SIG-M5 treated with dmso at 0.1 percent for 504 hours (cell line): ENCODE results near the gene RGS6.

Experiments
- DNase-seq: peaks from one replicate; lab custom pipeline; 2025; ENCODE audit not compliant: unreplicated experiment; lab: John Stamatoyannopoulos, UW

The RGS6 gene

DNA sequence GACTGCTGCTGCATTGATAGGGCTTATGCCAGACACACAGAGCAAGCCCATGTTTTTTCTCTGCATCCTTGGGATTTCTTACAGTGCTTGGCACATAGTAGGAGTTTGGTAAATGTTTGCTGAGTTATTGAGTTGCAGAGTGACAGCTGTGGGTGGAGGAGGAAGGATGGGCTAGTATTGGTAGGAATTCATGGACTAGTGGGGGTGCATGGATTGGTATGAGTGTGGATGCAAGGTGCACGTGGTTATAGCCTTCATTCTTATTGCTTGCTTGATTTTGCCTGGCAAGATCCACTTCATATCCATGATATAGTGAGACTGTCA, 11.4 kb downstream of the RGS6 start:
- DNase-seq, result no peak

DNA sequence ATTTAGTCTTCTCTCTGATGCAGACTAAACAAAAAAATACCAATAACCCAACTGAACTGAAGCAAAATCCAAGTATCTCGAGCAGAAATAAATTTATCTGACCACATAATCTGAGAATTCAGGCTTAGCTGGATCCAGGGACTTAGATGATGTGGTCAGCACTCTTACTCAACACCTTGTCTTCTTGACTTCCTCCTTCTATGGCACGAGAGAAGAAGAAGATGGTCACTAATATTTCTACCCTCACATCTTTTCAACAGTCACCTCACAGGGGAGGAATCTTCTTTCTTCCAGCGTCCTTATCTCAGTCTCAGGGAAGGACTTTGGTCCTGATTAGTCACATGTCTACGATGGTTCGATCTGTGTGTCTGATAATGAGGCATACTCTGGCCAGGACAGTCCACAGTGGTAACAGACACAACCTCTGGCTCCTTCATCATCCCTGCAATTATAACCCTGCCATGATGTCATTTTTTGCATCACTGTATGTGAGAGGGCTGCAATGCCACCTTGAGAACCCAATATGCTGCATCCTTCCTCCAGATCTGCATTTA, 15.8 kb downstream of the RGS6 start:
- no peak for DNase-seq

DNA sequence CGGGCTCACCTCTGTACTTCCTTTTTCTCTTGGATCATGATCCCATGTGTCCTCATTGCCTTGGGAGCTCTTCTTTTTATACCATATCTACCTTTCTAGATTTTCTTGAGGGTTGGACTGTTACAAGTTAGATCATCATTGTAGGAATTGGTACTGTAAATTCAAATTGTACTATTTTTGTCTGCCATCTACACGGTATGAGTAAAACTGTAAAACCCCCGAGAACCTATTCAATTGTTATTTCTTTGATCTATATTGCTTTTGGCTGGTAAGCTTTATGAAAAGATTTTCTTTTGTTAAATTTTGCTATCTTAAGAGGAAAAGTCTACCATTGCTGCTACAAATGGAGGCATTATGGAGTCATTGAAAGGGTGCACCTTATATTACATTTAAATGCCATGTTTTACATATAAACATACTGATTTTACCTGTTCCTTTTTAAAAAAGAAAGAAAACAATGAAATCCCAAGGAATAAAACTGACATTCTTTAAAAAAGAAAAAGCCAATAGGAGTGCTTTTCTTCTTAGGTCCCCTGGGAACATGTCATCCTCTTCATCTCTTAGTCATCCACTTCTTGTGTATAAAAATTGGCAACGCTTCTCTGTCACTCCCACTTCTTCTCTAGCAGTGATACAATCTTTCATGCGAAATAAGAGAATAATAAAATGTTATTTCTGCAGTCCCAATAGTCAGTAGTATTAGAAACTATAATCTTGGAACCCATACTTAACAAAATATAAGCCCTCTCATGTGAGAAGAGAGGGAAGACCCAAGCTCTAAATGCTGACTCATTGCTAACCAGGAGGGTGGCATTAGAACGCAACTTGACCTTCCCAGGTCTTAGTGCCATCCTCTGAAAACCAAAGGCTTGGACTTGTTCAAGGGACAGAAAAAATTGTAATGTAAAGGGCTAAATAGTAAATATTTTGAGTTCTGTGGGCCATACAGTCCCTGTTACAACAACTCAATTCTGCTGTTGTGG, 20.4 kb downstream of the RGS6 start:
- no peak for DNase-seq

DNA sequence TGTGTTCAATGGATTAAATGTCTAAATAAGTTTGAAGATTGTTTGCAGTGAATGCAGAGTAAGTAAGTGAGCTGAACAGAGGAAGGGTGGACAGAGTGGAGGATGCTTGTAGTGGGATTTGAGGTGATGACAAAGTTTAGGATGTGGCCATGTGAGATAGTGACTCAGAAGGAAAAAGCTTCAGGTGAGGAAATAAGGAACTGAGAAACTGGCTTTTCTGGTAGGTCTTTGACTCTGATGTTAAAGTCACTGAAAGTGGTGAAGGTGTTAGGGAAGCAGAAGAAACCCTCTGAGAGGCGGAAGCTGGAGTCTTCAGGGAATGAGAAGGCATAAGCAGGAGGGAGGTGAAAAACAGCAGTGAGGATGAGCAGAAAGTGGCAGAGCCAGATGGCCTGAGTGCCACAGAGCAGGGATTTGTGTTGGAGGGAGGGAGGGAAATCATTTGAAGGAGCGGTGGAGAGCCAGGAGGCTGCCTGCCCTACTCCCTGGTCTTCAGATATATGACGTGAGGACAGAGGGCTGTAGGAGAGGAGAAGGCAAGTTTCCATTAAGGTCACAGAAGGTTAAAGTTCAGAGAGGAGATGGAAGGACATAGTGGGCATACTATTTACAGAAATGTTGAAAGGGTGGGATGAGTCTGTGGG, 24.8 kb downstream of the RGS6 start:
- DNase-seq, result no peak

DNA sequence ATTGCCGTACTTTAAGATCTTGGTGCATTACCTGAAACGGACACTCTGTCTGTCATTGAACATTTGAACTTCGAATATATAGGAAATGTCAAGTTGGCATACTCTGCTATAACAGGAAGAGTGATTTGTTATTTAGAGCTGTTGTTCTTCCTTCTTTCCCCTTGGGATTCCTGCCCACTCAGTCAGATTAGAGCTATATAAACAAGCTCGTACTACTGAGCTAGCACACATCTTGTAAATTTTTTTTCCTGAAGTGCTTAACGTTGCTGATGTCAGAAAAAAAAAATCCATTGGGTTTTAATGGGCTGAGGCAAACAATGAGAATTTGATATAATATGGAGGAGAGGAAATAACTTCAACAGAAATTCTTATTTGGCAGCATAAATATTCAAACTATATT, 26.8 kb downstream of the RGS6 start:
- DNase-seq, result no peak

DNA sequence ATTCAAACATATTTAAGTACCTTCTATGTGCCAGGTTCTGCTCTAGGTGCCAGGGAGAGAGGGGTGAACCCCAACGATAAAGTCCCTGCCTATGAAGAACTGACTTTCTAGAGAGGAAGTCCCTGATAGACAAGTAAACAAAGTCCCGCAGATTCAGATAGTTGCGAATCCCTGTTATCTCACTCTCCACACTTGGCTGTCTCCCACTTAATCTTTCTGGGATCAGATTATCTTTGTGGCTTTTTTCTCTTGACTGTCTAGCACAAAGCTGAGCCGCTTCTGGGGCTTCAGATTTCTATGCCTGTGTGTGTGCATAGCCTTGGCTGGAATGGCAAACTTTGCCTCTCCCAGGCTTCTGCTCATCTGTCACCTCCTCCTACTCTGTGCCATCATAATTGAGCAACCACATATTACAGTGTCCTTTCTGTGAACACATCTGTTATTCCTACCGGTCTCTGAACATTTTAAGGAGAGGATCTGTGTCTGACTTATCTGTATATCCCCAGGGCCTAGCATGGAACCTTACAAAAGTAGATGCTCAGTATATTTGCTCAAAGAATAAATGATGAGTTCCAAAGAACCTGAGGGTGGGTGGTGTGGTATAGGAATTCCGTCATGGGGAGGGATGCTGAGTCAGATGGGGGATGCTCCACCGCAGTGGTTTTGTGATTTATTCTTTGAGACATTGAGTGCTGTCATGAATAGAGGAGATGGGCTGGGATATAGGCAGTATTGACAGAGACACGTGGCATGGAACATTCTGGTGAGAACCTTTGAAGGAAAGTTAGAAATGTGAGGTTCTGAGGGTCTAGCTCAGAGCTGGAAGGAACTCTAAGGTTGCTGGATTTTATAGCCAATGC, 28.5 kb downstream of the RGS6 start:
- no peak for DNase-seq

DNA sequence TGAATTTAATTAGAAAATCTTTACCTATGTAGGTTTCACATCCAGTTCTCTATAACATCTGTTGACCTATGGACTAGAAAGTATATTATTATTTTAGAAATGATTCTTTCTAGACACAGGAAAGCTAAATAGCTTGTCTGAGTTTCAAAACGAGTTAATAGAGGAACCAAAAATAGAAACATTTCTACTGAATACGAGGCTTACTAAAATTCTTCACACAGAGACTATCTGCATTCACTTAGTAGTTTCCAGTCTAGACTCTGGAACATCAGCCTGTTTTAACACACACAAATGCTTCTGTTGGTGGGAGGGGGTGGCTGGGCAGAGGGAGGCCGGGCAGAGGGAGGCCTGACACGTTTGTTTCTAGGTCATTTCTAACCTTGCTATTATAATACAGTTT, 29.7 kb downstream of the RGS6 start:
- DNase-seq, result no peak

DNA sequence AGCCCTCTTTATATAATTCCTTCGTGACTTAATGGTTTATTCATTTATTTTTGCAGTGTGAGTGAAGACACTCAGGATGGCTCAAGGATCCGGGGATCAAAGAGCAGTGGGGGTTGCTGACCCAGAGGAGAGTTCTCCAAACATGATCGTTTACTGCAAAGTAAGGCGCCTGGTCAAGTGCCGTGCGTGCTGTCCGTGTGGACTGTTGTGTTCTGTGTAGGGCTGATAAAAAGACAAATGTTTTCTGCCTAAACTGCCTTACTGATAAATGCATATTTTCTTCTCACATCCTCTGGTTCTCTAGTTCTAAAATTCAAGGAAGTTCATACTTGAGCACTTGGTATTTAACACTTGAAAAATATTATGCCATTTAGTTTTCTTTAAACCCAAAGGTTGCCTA, 32.5 kb downstream of the RGS6 start:
- no peak for DNase-seq

DNA sequence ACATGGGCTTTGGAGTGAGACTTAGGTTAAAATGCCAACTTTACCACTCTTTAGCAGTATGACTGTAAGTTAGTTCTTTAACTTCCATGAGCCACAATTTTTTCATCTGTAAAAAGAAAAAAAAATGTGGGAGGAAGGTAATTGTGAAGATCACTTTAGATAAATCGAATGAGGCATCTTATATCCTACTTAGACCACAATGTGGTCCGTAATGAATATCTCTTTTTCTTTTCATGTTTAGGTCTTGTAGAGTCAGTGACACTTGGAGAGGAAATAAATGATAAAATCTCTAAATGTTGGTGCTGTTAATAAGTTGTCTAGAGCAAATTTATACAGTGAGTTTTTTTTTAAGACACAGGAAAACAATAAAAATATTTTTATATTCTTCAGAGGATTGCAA, 34.3 kb downstream of the RGS6 start:
- DNase-seq, result no peak

DNA sequence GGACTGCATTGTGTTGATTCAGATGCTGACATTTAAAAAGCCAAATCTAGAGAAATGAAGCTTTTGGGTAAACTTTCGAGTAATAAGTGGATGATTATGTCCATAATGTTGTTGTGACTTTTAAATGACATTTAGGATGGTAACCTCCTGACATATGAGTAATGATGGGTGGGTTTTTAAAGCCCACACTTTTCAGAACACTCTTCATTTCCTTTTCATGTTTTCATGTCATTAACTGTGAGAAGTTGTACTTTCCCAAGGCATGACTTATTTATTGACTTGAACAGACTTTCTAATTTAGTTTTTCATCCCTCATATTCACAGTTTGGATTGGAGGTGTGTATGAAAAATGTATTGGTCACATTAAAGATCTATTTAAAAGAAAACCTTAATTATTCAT, 35.5 kb downstream of the RGS6 start:
- DNase-seq, result no peak

DNA sequence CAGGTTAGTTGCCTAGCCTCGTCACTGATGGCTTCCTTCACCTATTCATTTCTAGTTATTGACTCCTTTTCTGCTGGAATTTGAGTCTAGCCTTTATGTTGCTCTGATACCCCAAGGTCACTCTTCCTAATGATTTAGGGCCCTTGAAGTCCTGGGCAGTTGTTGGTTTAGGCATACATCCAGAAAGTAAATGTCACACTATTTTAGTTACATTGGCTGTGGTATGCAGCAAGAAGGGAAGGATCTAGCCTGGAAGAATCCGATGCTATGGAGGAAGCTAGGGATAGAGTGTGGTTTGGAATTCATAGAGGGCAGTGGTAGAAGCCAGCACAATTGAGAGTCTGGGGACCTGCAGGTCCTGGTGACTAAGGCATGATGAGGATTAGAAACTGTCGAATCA, 38.0 kb downstream of the RGS6 start:
- DNase-seq, result no peak

DNA sequence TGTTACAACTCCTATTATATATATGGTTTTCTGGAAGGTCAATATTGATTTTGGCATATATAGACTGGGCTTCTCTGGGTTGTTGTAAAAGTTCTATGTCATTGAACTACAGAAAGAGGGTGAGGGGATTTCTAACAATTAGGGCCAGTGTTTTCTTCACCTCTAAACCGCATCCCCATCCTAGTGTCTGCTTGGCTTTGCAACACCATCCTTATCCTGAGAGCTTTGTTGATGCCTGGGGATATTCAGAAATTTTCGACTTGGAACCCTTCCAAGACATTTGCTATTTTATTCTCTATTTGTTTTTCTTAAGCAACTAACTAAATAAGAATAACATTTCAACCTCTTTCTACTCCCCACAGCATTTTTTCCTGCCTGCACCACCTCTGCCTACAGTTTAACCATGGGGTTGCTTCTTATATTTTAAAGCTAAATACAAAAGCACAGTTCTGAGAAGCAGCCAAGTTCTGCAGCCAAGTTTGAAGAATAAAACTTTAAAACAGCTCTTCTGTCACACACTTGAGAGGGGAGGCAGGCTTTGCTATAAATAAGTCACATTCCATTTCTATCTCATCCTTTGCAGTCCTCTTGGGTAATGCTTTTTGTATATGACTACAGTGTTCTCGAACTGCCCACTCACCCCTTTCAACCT, 53.4 kb downstream of the RGS6 start:
- DNase-seq, result no peak

DNA sequence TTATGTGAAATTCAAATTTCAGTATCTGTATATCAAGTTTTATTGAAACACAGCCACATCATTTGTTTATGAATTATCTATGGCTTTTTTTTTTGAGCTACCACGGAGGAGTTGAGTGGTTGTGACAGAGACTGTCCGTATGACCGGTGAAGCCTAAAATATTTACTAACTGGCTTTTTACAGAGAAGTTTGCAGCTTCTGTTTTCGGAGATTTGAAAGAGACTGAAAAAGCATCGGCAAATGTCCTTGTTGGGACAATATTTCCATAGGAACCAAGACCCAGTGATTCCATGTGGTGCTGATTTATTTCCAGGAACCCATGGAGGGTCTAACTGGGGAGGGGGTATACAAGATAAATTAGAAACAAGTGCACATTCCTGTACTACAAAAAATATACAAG, 56.2 kb downstream of the RGS6 start:
- DNase-seq, result no peak

DNA sequence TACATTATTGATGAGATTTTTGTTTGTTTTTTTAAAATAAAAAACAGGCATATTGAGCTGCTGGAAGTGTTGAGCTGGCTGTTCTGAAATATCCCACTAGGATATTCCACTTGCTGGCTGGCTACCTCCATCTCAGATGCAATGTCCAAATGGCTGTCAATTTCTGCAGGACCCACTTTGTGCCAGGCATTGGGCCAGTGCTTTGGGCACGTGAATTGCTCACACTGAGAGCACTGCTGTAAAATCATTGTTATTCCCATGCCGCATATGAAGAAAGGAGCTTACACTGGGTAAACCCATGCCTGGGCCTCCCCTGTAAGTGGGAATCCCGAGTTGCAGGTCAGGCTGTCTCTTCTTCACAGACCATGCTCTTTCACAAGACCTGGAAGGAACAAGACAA, 56.7 kb downstream of the RGS6 start:
- DNase-seq, result no peak

DNA sequence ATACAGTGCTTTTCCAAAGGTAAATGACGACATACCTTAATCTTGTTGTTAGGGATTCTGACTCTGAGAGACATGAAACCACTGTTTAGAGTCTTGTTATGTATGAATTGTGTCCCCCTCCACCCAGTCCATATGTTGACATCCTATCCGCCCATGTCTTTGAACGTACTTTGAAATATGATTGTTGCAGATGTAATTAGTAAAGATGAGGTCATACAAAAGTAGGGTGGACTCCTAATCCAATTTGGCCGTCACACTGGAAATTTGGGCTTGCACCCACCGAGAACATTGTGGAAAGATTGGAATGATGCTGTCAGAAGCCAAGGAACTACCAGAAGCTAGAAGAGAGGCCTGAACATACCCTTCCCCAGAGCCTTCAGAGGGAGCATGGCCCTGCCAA, 62.2 kb downstream of the RGS6 start:
- no peak for DNase-seq

DNA sequence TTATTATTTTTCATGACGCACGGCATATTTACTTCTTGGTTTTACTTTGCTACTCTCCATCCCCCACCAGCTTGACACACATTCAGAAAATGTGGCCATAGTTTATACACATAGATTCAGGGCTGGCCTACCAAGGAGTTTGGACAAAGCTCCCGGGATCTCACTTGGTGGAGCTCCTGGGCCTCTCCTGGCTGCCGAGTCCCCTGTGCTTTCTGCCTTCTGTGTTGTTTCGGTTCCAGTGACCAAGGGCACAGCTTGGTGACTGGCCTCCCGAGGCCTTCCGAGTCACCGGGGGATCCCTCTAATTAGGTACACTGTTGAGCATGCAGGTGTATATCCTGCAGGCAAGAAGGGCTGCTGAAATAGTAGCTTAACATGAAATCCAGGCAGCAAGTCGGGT, 63.5 kb downstream of the RGS6 start:
- DNase-seq, result no peak

DNA sequence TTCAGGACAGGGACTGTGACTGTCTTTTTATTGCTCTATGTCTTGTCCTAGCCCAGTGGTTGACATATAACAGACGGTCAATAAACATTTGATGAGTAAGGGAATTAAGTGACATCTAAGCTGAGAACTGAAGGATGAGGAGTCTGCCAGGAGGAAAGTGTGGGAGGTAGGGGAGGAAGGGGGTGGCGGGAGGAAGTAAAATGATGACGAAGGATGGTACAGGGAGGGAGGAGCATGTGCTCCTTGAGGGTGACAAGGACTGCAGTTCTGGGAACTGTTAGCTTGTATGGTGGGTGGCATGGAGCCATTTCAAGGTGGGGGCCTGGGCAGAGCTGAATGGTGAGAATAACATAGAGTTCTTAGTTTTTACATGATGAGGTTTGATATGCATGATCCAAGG, 64.4 kb downstream of the RGS6 start:
- DNase-seq, result no peak

DNA sequence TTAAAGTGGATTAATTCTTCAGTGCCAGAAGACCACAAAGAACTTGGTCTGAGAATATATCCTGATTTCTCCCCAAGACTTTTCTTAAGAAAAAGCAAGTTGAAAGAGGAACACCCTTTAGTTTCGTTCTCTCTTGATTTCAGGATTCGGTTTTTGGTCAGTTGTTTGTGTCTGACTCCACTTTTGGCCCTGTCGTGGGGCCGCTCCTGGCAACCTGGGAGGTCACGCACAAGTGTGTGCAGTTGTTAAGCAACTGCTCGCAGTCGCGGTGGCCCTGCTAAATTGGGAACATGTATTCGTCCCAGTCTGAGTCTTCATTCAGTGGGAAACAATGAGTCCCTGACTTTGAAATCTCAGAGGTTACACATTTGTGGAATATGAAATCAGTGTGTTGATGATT, 68.7 kb downstream of the RGS6 start:
- no peak for DNase-seq

DNA sequence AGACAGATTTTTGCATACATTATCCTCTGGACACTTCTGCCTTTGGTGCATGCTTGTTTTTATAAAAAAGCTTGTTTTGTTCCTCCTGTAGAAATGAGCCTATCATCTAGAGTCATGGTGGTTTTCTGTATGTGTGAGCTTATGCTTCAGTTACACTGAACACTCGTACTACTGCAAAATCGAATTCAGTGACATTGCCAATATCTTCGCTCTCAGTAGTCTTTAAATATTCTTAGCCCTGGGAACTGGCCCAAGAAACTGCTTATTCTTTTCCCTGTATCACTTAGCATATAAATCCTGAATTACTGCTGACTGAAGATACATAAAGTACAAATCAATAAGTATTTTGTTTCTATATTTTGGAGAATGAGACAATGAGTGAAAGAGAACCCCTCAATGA, 70.5 kb downstream of the RGS6 start:
- DNase-seq, result no peak

DNA sequence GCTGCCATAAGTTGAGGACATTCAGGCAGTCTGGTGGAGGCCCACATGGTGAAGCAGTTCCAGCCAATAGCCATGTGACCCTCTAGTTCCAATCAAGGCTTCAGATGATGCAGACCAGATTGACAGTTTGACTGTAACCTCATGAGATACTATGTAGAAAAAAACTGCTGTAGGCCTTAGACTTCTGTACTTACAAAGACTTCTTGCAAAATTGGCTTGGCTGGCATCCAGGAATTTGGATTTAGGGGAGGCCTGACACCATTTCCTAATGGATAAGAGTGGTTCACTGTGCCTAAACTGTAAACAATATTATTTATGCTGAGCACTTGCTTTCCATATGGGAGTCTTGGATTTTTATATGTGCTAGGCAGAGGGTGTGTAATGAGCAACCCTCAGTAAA, 76.4 kb downstream of the RGS6 start:
- DNase-seq, result no peak

DNA sequence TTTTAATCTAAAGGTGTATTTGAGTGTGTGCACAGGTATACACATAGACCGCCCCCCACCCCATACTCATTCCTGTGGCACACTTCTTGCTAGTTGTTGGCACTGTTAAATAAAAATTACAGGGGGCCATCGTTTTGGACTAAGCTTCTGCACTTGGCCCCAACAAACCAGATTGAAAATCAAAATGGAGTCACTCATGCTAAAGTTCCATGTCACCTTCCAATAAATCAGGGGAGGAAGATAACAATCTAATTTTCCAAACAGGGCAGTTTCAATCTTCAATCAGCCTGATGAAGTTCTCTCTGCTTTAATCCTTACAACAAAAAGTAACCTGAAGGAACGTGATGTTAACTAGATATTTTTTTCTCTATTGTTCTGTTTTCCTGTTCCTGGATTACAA, 78.2 kb downstream of the RGS6 start:
- no peak for DNase-seq
